K562 (cell line): ENCODE results near the gene MVP. TPM values are rescaled to one million over a fixed set of nuclear protein-coding genes. Genes with fewer than 3 reads are reported as not detected.

Source experiments
- TRIM25 ChIP-seq: fragments of 450-650 bp; IDR thresholded peaks from 2 replicates; pipeline ENCODE4 v1.7.0; 2016; ENCODE audit warnings: borderline replicate concordance
- polyA plus RNA-seq, 8 experiments: library from polyadenylated mRNA; depleted of rRNA in 4 of 8; stranded (reverse) in 5 of 8; unstranded in 3 of 8; fragments of >200 nt; fragmentation: Nextera tagmentation in 2 of 8; fragmentation: Illumina TruSeq in 1 of 8; extraction: Ambion mirVana in 2 of 8; extraction: Trizol in 1 of 8; gene quantifications; 2 replicates each; pipeline versions ENCODE4 v1.2.1 to v1.2.3, GENCODE V29; 2011 to 2014; ENCODE audit warnings: inconsistent platforms in 1 of 8, missing spikeins in 1 of 8
- total RNA-seq, 7 experiments: library from RNA; depleted of rRNA in 6 of 7; stranded (reverse); fragments of >200 nt in 6 of 7; fragmentation: Illumina TruSeq in 2 of 7; extraction: Trizol in 2 of 7; gene quantifications; 2 replicates each; pipeline versions ENCODE4 v1.2.1 to v1.2.3, GENCODE V29; 2011 to 2021; ENCODE audit warnings: low replicate concordance in 1 of 7
- TF ChIP-seq, protein P1 (sequence below): sonication (generic); formaldehyde crosslinking; IDR thresholded peaks from 2 replicates; pipeline ENCODE4 v1.8.0; 2022; ENCODE audit warnings: mild to moderate bottlenecking, missing genetic modification reagents

MVP gene
- total and polyA plus RNA-seq, 9 of the 15 experiments (the other 6 are each of a cell fraction or from before 2014, with no cell fraction given): 0.39 to 1.9 (median 0.76) TPM; not detected in 2

GRCh38 chr16:29821643-29822115, 1.4 kb downstream of the MVP start (continued):
- TF ChIP-seq TRIM25: no peak
- TF ChIP-seq, protein P1, sequence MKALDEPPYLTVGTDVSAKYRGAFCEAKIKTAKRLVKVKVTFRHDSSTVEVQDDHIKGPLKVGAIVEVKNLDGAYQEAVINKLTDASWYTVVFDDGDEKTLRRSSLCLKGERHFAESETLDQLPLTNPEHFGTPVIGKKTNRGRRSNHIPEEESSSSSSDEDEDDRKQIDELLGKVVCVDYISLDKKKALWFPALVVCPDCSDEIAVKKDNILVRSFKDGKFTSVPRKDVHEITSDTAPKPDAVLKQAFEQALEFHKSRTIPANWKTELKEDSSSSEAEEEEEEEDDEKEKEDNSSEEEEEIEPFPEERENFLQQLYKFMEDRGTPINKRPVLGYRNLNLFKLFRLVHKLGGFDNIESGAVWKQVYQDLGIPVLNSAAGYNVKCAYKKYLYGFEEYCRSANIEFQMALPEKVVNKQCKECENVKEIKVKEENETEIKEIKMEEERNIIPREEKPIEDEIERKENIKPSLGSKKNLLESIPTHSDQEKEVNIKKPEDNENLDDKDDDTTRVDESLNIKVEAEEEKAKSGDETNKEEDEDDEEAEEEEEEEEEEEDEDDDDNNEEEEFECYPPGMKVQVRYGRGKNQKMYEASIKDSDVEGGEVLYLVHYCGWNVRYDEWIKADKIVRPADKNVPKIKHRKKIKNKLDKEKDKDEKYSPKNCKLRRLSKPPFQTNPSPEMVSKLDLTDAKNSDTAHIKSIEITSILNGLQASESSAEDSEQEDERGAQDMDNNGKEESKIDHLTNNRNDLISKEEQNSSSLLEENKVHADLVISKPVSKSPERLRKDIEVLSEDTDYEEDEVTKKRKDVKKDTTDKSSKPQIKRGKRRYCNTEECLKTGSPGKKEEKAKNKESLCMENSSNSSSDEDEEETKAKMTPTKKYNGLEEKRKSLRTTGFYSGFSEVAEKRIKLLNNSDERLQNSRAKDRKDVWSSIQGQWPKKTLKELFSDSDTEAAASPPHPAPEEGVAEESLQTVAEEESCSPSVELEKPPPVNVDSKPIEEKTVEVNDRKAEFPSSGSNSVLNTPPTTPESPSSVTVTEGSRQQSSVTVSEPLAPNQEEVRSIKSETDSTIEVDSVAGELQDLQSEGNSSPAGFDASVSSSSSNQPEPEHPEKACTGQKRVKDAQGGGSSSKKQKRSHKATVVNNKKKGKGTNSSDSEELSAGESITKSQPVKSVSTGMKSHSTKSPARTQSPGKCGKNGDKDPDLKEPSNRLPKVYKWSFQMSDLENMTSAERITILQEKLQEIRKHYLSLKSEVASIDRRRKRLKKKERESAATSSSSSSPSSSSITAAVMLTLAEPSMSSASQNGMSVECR (CRISPR knock-in tag): no peak
